Measurements from ENCODE around the gene RANBP1.

GRCh38 chr22:20124083-20124787 lies 8.3 kb downstream of the RANBP1 start:
- TF ChIP-seq CTCF (IDR thresholded peaks at IDR 0.05) (no peak), POLR2AphosphoS5 (IDR thresholded peaks at IDR 0.05) (no peak), POLR2A (IDR thresholded peaks at IDR 0.05) (no peak), EP300 (IDR thresholded peaks at IDR 0.05; ENCODE audit: low read depth) (no peak)

All from transverse colon (tissue), 4 donors.